Measurements from ENCODE around the gene TBCE.

Gene TBCE

GRCh38 chr1:235367000-235367908, at the start of gene TBCE:
TBCE (plus strand) TSS chr1:235367427; CDS start chr1:235380050, 12,623 bp downstream.
- H4K20me1 ChIP-seq (ENCODE audit: insufficient read depth, low read length): no peaks in the 10 kb centered on the region
- no peaks in the 10 kb centered on the region for H3K9me2 ChIP-seq (replicated peaks; ENCODE audit: insufficient read depth, low read length)
- no peaks in the 10 kb centered on the region for H3K36me3 ChIP-seq (replicated peaks; ENCODE audit: insufficient read depth, low read length)
- H3K9me3 ChIP-seq (replicated peaks; ENCODE audit: insufficient read depth, low read length): no peaks in the 10 kb centered on the region
- no peaks in the 10 kb centered on the region for H3K27me3 ChIP-seq (replicated peaks; ENCODE audit: insufficient read depth, low read length)
- peaks cover 42% of the 10 kb centered on the region for H3K79me2 ChIP-seq (ENCODE audit: low read length)
- H3K4me2 ChIP-seq (ENCODE audit: low read depth, low read length): peak within 1 kb of the TSS; percentile 62
- peak within 1 kb of the TSS; percentile 64 for H3K9ac ChIP-seq (ENCODE audit: low read length)
- H3K27ac ChIP-seq (ENCODE audit: low read length): peak within 1 kb of the TSS; percentile 30; the same call in 1 of the 2 replicates
- peak within 1 kb of the TSS; percentile 82 for H3K4me3 ChIP-seq (ENCODE audit: low read length)
- H2AFZ ChIP-seq (ENCODE audit: low read length): peak within 1 kb of the TSS; percentile 70
- no peak for TF ChIP-seq EZH2 (optimal IDR thresholded peaks at IDR 0.05; ENCODE audit: low read depth, low read length)
- TF ChIP-seq CTCF (IDR thresholded peaks at IDR 0.05; ENCODE audit: low read length): 0 out of 2 replicates have a peak, but pooled peaks have one; percentile 8
- no peak for TF ChIP-seq EZH2phosphoT487 (IDR thresholded peaks at IDR 0.05; ENCODE audit: low read length)
- no peaks in the 10 kb centered on the region for H3F3A ChIP-seq (ENCODE audit: insufficient read depth, low read length)
- 0 out of 2 replicates have a peak, but pooled peaks cover 4% of the 10 kb centered on the region for H3K4me1 ChIP-seq (ENCODE audit: low read length)
- peak; percentile 98 for DNase-seq

- Histone ChIP-seq H3K9me2 (replicated peaks; ENCODE audit: insufficient read depth, low read length) (no peaks in the 10 kb centered on the region), H3K79me2 (ENCODE audit: low read length) (peaks cover 97% of the 10 kb centered on the region), H4K20me1 (ENCODE audit: insufficient read depth, low read length) (peaks cover 9% of the 10 kb centered on the region)
Measured at GRCh38 chr1:235319255-235319654, 48.0 kb upstream of the TBCE start.

GRCh38 chr1:235320521-235321179, 46.6 kb upstream of the TBCE start:
- Histone ChIP-seq H3K27me3 (replicated peaks; ENCODE audit: insufficient read depth, low read length) (no peaks in the 10 kb centered on the region), H3K79me2 (ENCODE audit: low read length) (peaks cover 98% of the 10 kb centered on the region), H3K4me1 (ENCODE audit: low read length) (peaks cover 6% of the 10 kb centered on the region), H3K9me3 (replicated peaks; ENCODE audit: insufficient read depth, low read length) (no peaks in the 10 kb centered on the region), H2AFZ (ENCODE audit: low read length) (no peak overlapping the region), H3F3A (ENCODE audit: insufficient read depth, low read length) (no peaks in the 10 kb centered on the region), H3K36me3 (replicated peaks; ENCODE audit: insufficient read depth, low read length) (no peaks in the 10 kb centered on the region), H3K9ac (ENCODE audit: low read length) (no peak overlapping the region), H3K4me2 (ENCODE audit: low read depth, low read length) (no peak overlapping the region), H3K4me3 (ENCODE audit: low read length) (no peak overlapping the region), H4K20me1 (ENCODE audit: insufficient read depth, low read length) (peaks cover 18% of the 10 kb centered on the region), H3K9me2 (replicated peaks; ENCODE audit: insufficient read depth, low read length) (no peaks in the 10 kb centered on the region), H3K27ac (ENCODE audit: low read length) (no peak overlapping the region)
- TF ChIP-seq EZH2 (optimal IDR thresholded peaks at IDR 0.05; ENCODE audit: low read depth, low read length): no peak
- TF ChIP-seq EZH2phosphoT487 (IDR thresholded peaks at IDR 0.05; ENCODE audit: low read length): no peak
- TF ChIP-seq CTCF (IDR thresholded peaks at IDR 0.05; ENCODE audit: low read length): no peak
- no peak for DNase-seq

More at GRCh38 chr1:235319255-235319654, 48.0 kb upstream of the TBCE start:
- peaks cover 2% of the 10 kb centered on the region; the same call in 1 of the 2 replicates for H3F3A ChIP-seq (ENCODE audit: insufficient read depth, low read length)
- no peak overlapping the region for H3K9ac ChIP-seq (ENCODE audit: low read length)
- no peak overlapping the region for H2AFZ ChIP-seq (ENCODE audit: low read length)
- no peak overlapping the region for H3K4me2 ChIP-seq (ENCODE audit: low read depth, low read length)
- no peak overlapping the region for H3K27ac ChIP-seq (ENCODE audit: low read length)
- no peak overlapping the region for H3K4me3 ChIP-seq (ENCODE audit: low read length)
- TF ChIP-seq EZH2phosphoT487 (IDR thresholded peaks at IDR 0.05; ENCODE audit: low read length) (no peak), CTCF (IDR thresholded peaks at IDR 0.05; ENCODE audit: low read length) (no peak), EZH2 (optimal IDR thresholded peaks at IDR 0.05; ENCODE audit: low read depth, low read length) (no peak)
- H3K36me3 ChIP-seq (replicated peaks; ENCODE audit: insufficient read depth, low read length): no peaks in the 10 kb centered on the region
- H3K27me3 ChIP-seq (replicated peaks; ENCODE audit: insufficient read depth, low read length): no peaks in the 10 kb centered on the region
- no peak for DNase-seq
- H3K4me1 ChIP-seq (ENCODE audit: low read length): 0 out of 2 replicates have a peak, but pooled peaks cover 2% of the 10 kb centered on the region
- no peaks in the 10 kb centered on the region for H3K9me3 ChIP-seq (replicated peaks; ENCODE audit: insufficient read depth, low read length)
